ENCODE measurements around the gene POFUT2.

Gene POFUT2

DNA sequence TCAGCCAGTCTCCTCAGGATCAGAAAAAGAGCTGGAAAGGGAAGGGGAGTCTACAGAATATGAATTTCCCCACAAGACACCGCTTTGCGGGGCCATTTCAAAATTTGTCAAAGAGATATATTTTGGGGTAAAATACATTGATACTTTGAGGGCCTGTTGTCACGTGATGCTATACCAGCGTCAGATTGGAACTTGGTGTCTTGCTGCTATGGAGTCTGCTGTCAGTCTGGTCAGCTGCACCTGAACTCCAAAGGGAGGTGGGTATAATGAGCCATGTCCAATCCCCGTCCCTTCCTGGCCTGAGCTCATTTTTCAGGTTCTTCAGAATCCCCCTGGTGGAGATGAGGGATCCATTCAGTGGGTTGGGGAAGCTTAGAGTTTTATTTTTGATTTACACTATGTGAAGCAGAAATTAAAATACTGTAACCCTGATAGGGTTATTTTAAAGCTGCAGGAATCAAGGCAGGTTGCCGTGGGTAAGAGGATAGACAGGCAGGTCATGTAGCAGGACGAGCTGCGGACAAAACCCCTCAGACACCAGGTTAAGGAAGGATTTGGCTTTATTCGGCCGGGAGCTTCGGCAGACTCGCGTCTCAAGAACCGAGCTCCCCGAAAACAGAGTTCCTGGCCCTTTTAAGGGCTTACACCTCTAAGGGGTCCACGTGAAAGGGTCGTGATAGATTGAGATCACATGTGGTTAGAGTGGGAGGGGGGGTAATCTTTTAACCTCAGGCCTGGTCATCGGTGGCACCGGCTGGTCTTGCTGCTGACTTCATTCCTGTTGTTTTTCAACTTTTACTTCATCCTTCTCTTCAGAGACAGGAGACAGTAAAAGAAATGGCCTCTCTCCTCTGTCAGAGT lies 2.2 kb upstream of the POFUT2 start:
- no peaks in the 10 kb centered on the region for H3K27me3 ChIP-seq (ENCODE audit: insufficient read depth, poor library complexity, severe bottlenecking)
- no peak overlapping the region for H3K4me3 ChIP-seq (replicated peaks; ENCODE audit: insufficient read depth, low read length)
- H3K27ac ChIP-seq (replicated peaks), result no peak overlapping the region
- TF ChIP-seq SPI1 (IDR thresholded peaks at IDR 0.05; ENCODE audit: borderline replicate concordance, low read depth), result no peak
- TF ChIP-seq, protein P1, sequence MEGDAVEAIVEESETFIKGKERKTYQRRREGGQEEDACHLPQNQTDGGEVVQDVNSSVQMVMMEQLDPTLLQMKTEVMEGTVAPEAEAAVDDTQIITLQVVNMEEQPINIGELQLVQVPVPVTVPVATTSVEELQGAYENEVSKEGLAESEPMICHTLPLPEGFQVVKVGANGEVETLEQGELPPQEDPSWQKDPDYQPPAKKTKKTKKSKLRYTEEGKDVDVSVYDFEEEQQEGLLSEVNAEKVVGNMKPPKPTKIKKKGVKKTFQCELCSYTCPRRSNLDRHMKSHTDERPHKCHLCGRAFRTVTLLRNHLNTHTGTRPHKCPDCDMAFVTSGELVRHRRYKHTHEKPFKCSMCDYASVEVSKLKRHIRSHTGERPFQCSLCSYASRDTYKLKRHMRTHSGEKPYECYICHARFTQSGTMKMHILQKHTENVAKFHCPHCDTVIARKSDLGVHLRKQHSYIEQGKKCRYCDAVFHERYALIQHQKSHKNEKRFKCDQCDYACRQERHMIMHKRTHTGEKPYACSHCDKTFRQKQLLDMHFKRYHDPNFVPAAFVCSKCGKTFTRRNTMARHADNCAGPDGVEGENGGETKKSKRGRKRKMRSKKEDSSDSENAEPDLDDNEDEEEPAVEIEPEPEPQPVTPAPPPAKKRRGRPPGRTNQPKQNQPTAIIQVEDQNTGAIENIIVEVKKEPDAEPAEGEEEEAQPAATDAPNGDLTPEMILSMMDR (IDR thresholded peaks at IDR 0.05; ENCODE audit: insufficient read depth, low read length), result no peak
- TF ChIP-seq, protein P2, sequence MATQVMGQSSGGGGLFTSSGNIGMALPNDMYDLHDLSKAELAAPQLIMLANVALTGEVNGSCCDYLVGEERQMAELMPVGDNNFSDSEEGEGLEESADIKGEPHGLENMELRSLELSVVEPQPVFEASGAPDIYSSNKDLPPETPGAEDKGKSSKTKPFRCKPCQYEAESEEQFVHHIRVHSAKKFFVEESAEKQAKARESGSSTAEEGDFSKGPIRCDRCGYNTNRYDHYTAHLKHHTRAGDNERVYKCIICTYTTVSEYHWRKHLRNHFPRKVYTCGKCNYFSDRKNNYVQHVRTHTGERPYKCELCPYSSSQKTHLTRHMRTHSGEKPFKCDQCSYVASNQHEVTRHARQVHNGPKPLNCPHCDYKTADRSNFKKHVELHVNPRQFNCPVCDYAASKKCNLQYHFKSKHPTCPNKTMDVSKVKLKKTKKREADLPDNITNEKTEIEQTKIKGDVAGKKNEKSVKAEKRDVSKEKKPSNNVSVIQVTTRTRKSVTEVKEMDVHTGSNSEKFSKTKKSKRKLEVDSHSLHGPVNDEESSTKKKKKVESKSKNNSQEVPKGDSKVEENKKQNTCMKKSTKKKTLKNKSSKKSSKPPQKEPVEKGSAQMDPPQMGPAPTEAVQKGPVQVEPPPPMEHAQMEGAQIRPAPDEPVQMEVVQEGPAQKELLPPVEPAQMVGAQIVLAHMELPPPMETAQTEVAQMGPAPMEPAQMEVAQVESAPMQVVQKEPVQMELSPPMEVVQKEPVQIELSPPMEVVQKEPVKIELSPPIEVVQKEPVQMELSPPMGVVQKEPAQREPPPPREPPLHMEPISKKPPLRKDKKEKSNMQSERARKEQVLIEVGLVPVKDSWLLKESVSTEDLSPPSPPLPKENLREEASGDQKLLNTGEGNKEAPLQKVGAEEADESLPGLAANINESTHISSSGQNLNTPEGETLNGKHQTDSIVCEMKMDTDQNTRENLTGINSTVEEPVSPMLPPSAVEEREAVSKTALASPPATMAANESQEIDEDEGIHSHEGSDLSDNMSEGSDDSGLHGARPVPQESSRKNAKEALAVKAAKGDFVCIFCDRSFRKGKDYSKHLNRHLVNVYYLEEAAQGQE (IDR thresholded peaks at IDR 0.05; ENCODE audit: insufficient replicate concordance, low read depth), result no peak
- no peak for DNase-seq (ENCODE audit: low read depth in 1 of 2, low spot score in 1 of 2)

DNA sequence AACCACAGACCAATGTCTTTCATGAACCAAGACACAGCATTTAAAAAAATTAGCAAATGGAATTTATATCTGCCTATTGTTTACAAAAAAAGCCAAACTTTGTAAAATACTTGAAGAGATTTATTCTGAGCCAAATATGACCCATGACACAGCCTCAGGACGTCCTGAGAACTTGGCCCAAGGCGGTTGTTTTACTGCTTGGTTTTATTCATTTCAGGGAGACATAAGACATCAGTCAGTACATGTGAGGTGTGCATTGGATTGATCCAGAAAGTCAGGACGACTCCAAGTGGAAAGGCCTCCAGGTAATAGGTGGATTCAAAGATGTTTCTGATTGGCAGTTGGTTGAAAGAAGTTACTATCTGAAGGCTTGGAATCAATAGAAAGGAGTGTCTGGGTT lies 1.4 kb upstream of the POFUT2 start:
- TF ChIP-seq SPI1 (IDR thresholded peaks at IDR 0.05; ENCODE audit: borderline replicate concordance, low read depth), result no peak
- TF ChIP-seq, protein P1 (IDR thresholded peaks at IDR 0.05; ENCODE audit: insufficient read depth, low read length), result no peak
- TF ChIP-seq, protein P2 (IDR thresholded peaks at IDR 0.05; ENCODE audit: insufficient replicate concordance, low read depth), result no peak
- no peak for TF ChIP-seq POLR2AphosphoS5 (IDR thresholded peaks at IDR 0.05; ENCODE audit: low read depth)
- no peak for TF ChIP-seq GABPA (IDR thresholded peaks at IDR 0.05; ENCODE audit: low read depth)
- Histone ChIP-seq H3K27me3 (ENCODE audit: insufficient read depth, poor library complexity, severe bottlenecking) (no peaks in the 10 kb centered on the region), H3K27ac (replicated peaks) (no peak overlapping the region), H3K4me3 (replicated peaks; ENCODE audit: insufficient read depth, low read length) (no peak overlapping the region)
- DNase-seq (ENCODE audit: low read depth in 1 of 2, low spot score in 1 of 2), result no peak

DNA sequence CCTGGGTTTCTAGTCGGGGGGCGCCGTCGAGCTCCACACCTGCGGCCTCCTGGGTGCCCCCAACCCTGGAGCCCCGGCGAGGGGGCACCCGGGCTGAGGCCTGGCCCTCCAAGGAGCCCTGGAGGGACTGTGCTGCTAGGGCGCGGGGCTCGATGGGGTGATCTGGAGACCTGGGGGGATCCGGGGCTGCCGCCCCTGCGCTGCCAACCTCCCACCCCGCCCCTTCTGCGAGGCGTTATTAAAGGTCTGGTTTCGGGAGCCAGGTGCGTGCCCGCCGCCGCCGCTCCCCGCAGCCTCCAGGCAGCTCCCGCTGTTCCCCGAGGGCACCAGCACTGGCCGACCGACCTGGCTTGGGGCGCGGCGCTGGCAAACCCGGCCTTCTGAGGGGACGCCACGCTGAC lies 746 bp upstream of the POFUT2 start:
- DNase-seq (ENCODE audit: low read depth in 1 of 2, low spot score in 1 of 2), result no peak
- TF ChIP-seq, protein P2 (IDR thresholded peaks at IDR 0.05; ENCODE audit: insufficient replicate concordance, low read depth), result no peak
- TF ChIP-seq POLR2AphosphoS5 (IDR thresholded peaks at IDR 0.05; ENCODE audit: low read depth), result no peak
- TF ChIP-seq, protein P1 (IDR thresholded peaks at IDR 0.05; ENCODE audit: insufficient read depth, low read length), result no peak
- no peaks in the 10 kb centered on the region for H3K27me3 ChIP-seq (ENCODE audit: insufficient read depth, poor library complexity, severe bottlenecking)
- peak overlapping the region; percentile 93 for H3K4me3 ChIP-seq (replicated peaks; ENCODE audit: insufficient read depth, low read length)
- H3K27ac ChIP-seq (replicated peaks), result peak overlapping the region; percentile 80; the same call in 1 of the 2 replicates
